GM19238 (cell line): Measurements from ENCODE around the gene IFI44L.

Experiments
- DNase-seq: peaks from one replicate; pipeline ENCODE4 v3.0.0; 2011; ENCODE audit warnings: low spot score; ENCODE audit not compliant: insufficient read length

The IFI44L gene

GRCh38 chr1:78640462-78640861 lies 20.2 kb downstream of the IFI44L start:
- no peak for DNase-seq

- no peak for DNase-seq
These were observed 21.3 kb downstream of the IFI44L start for GRCh38 chr1:78641558-78641957.

- no peak for DNase-seq
These were observed 25.5 kb downstream of the IFI44L start for GRCh38 chr1:78645723-78646122.

GRCh38 chr1:78647238-78647637 lies 27.0 kb downstream of the IFI44L start:
- no peak for DNase-seq

- peak; percentile 14 for DNase-seq
These were observed 29.4 kb downstream of the IFI44L start, which contains the start of gene IFI44 for GRCh38 chr1:78649628-78650027. Gene IFI44, plus strand, starts transcription at chr1:78649831. Its CDS starts 365 bp downstream, at chr1:78650196.

GRCh38 chr1:78650114-78650660 lies 29.9 kb downstream of the IFI44L start:
- no peak for DNase-seq

GRCh38 chr1:78651241-78651640 lies 31.0 kb downstream of the IFI44L start:
- no peak for DNase-seq

- DNase-seq: no peak
These were observed 31.8 kb downstream of the IFI44L start for GRCh38 chr1:78652019-78652560.

- no peak for DNase-seq
These were observed 38.7 kb downstream of the IFI44L start for GRCh38 chr1:78658901-78659300.

GRCh38 chr1:78663923-78664322 lies 43.7 kb downstream of the IFI44L start:
- no peak for DNase-seq

GRCh38 chr1:78664763-78665162 lies 44.5 kb downstream of the IFI44L start:
- no peak for DNase-seq

- DNase-seq: no peak
These were observed 45.6 kb downstream of the IFI44L start for GRCh38 chr1:78665809-78666208.

GRCh38 chr1:78667939-78668338 lies 47.7 kb downstream of the IFI44L start:
- no peak for DNase-seq

GRCh38 chr1:78668427-78668826 lies 48.2 kb downstream of the IFI44L start:
- DNase-seq: no peak

GRCh38 chr1:78672428-78672827 lies 52.2 kb downstream of the IFI44L start:
- DNase-seq: no peak

- no peak for DNase-seq
These were observed 52.9 kb downstream of the IFI44L start for GRCh38 chr1:78673120-78673519.

GRCh38 chr1:78676347-78676982 lies 56.2 kb downstream of the IFI44L start:
- DNase-seq: no peak

GRCh38 chr1:78676993-78677392 lies 56.7 kb downstream of the IFI44L start:
- DNase-seq: no peak

- DNase-seq: no peak
These were observed 57.5 kb downstream of the IFI44L start for GRCh38 chr1:78677788-78678187.

GRCh38 chr1:78678324-78678723 lies 58.1 kb downstream of the IFI44L start:
- peak; percentile 24 for DNase-seq

GRCh38 chr1:78681265-78681664 lies 61.0 kb downstream of the IFI44L start:
- DNase-seq: no peak

- DNase-seq: no peak
These were observed 62.2 kb downstream of the IFI44L start for GRCh38 chr1:78682496-78682895.

GRCh38 chr1:78683079-78683478 lies 62.8 kb downstream of the IFI44L start:
- no peak for DNase-seq
